Stimulated activated CD8-positive, alpha-beta memory T cell treated with anti-CD3 and anti-CD28 coated beads, Interleukin-15, amount 100 ng/mL, for 48 hours (primary cell): ENCODE data around the gene ZNF672.
A peak's percentile ranks its signal among the peaks of the same experiment; 100 is the strongest.
"Not testable (repeated sequence)": the region's sequence is repeated elsewhere in the genome, so short reads cannot be mapped to it uniquely, and the experiment has no call there.

Experiments used
- DNase-seq, 2 donors: peaks; one replicate each; pipeline ENCODE4 v3.0.0-alpha.2; 2020; ENCODE audit warnings: low read depth in 2 of 2

Gene ZNF672

GRCh38 chr1:248812736-248813425 is 25.1 kb upstream of the ZNF672 start:
- no peak for DNase-seq

- no peak for DNase-seq
Observed at GRCh38 chr1:248813546-248813945, 24.5 kb upstream of the ZNF672 start.

- DNase-seq, result no peak
Observed at GRCh38 chr1:248814351-248814750, 23.7 kb upstream of the ZNF672 start.

GRCh38 chr1:248815407-248816034 is 22.5 kb upstream of the ZNF672 start:
- DNase-seq, result no peak

- DNase-seq, result no peak
Observed at GRCh38 chr1:248816042-248816851, 21.8 kb upstream of the ZNF672 start.

GRCh38 chr1:248817065-248817464 is 21.0 kb upstream of the ZNF672 start:
- DNase-seq, result no peak

GRCh38 chr1:248818505-248819374 is 19.3 kb upstream of the ZNF672 start:
- no peak for DNase-seq

GRCh38 chr1:248820041-248820585 is 17.9 kb upstream of the ZNF672 start:
- DNase-seq, result no peak

GRCh38 chr1:248821101-248821500 is 16.9 kb upstream of the ZNF672 start:
- DNase-seq, result no peak

- DNase-seq, result no peak
Observed at GRCh38 chr1:248821641-248822040, 16.4 kb upstream of the ZNF672 start.

GRCh38 chr1:248822148-248823032 is 15.6 kb upstream of the ZNF672 start:
- no peak for DNase-seq

- no peak for DNase-seq
Observed at GRCh38 chr1:248823517-248824001, 14.5 kb upstream of the ZNF672 start.

GRCh38 chr1:248824301-248824700 is 13.7 kb upstream of the ZNF672 start:
- DNase-seq, result no peak

- DNase-seq, result no peak
Observed at GRCh38 chr1:248824701-248825100, 13.3 kb upstream of the ZNF672 start.

GRCh38 chr1:248825136-248825535 is 12.9 kb upstream of the ZNF672 start:
- DNase-seq, result no peak

GRCh38 chr1:248825573-248825908 is 12.5 kb upstream of the ZNF672 start:
- no peak for DNase-seq

GRCh38 chr1:248825909-248826760 is 11.9 kb upstream of the ZNF672 start, which contains the start of gene SH3BP5L:
SH3BP5L (minus strand) TSS chr1:248825915; CDS start chr1:248824935, 980 bp downstream.
- peak; percentile 84 for DNase-seq

- DNase-seq, result no peak
Observed at GRCh38 chr1:248828845-248829244, 9.2 kb upstream of the ZNF672 start.

GRCh38 chr1:248830718-248831017 is 7.4 kb upstream of the ZNF672 start:
- not testable (repeated sequence) for DNase-seq

- DNase-seq, result no peak
Observed at GRCh38 chr1:248831842-248832241, 6.2 kb upstream of the ZNF672 start.
